ENCODE results near the gene METTL9.
"Not testable (repeated sequence)": the region's sequence is repeated elsewhere in the genome, so short reads cannot be mapped to it uniquely, and the experiment has no call there.

DNA sequence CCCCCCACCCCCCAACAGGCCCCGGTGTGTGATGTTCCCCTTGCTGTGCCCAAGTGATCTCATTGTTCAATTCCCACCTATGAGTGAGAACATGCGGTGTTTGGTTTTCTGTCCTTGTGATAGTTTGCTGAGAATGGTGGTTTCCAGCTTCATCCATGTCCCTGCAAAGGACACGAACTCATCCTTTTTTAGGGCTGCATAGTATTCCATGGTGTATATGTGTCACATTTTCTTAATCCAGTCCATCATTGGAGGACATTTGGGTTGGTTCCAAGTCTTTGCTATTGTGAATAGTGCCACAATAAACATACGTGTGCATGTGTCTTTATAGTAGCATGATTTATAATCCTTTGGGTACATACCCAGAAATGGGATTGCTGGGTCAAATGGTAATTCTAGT, 91.6 kb downstream of the METTL9 start:
- TF ChIP-seq ZNF565 (CRISPR knock-in tag; conservative IDR thresholded peaks at IDR 0.05; ENCODE audit: low read depth); ARNTL (CRISPR knock-in tag; IDR thresholded peaks at IDR 0.05; ENCODE audit: borderline replicate concordance, low read depth); BACH2 (CRISPR knock-in tag; IDR thresholded peaks at IDR 0.05; ENCODE audit: borderline replicate concordance); PPARA (CRISPR knock-in tag; IDR thresholded peaks at IDR 0.05; ENCODE audit: borderline replicate concordance); ZNF8 (CRISPR knock-in tag; IDR thresholded peaks at IDR 0.05); RARB (CRISPR knock-in tag; IDR thresholded peaks at IDR 0.05); TCF4 (CRISPR knock-in tag; IDR thresholded peaks at IDR 0.05; ENCODE audit: borderline replicate concordance); ISL1 (CRISPR knock-in tag; IDR thresholded peaks at IDR 0.05); ESRRG (CRISPR knock-in tag; IDR thresholded peaks at IDR 0.05); ZFP3 (CRISPR knock-in tag; IDR thresholded peaks at IDR 0.05); TOX (CRISPR knock-in tag; IDR thresholded peaks at IDR 0.05; ENCODE audit: borderline replicate concordance): not testable (repeated sequence)
- TF ChIP-seq, protein P1, sequence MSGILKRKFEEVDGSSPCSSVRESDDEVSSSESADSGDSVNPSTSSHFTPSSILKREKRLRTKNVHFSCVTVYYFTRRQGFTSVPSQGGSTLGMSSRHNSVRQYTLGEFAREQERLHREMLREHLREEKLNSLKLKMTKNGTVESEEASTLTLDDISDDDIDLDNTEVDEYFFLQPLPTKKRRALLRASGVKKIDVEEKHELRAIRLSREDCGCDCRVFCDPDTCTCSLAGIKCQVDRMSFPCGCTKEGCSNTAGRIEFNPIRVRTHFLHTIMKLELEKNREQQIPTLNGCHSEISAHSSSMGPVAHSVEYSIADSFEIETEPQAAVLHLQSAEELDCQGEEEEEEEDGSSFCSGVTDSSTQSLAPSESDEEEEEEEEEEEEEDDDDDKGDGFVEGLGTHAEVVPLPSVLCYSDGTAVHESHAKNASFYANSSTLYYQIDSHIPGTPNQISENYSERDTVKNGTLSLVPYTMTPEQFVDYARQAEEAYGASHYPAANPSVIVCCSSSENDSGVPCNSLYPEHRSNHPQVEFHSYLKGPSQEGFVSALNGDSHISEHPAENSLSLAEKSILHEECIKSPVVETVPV (CRISPR knock-in tag; IDR thresholded peaks at IDR 0.05): not testable (repeated sequence)
- TF ChIP-seq, protein P2, sequence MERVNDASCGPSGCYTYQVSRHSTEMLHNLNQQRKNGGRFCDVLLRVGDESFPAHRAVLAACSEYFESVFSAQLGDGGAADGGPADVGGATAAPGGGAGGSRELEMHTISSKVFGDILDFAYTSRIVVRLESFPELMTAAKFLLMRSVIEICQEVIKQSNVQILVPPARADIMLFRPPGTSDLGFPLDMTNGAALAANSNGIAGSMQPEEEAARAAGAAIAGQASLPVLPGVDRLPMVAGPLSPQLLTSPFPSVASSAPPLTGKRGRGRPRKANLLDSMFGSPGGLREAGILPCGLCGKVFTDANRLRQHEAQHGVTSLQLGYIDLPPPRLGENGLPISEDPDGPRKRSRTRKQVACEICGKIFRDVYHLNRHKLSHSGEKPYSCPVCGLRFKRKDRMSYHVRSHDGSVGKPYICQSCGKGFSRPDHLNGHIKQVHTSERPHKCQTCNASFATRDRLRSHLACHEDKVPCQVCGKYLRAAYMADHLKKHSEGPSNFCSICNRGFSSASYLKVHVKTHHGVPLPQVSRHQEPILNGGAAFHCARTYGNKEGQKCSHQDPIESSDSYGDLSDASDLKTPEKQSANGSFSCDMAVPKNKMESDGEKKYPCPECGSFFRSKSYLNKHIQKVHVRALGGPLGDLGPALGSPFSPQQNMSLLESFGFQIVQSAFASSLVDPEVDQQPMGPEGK (CRISPR knock-in tag; IDR thresholded peaks at IDR 0.05; ENCODE audit: borderline replicate concordance): not testable (repeated sequence)
- TF ChIP-seq, protein P3, sequence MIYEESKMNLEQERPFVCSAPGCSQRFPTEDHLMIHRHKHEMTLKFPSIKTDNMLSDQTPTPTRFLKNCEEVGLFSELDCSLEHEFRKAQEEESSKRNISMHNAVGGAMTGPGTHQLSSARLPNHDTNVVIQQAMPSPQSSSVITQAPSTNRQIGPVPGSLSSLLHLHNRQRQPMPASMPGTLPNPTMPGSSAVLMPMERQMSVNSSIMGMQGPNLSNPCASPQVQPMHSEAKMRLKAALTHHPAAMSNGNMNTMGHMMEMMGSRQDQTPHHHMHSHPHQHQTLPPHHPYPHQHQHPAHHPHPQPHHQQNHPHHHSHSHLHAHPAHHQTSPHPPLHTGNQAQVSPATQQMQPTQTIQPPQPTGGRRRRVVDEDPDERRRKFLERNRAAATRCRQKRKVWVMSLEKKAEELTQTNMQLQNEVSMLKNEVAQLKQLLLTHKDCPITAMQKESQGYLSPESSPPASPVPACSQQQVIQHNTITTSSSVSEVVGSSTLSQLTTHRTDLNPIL (CRISPR knock-in tag; IDR thresholded peaks at IDR 0.05; ENCODE audit: low read depth): not testable (repeated sequence)

All from SK-N-SH treated with all-trans-retinoic acid at 6 μM for 48 hours (cell line).